GM20431 (cell line): ENCODE results near the gene REEP3.
"Not testable (repeated sequence)": the region's sequence is repeated elsewhere in the genome, so short reads cannot be mapped to it uniquely, and the experiment has no call there.

Source experiments
- in situ Hi-C: fragments of 300-500 bp; cut with MseI, MboI; formaldehyde crosslinking; loops from one replicate; pipeline ENCODE4 v1.15.0; 2020; ENCODE audit warnings: low sequenced_read_pairs; ENCODE audit not compliant: unreplicated experiment

The REEP3 gene

GRCh38 chr10:63646491-63646890, 125.3 kb downstream of the REEP3 start:
- in situ Hi-C loops: no loop called here

GRCh38 chr10:63651864-63652263, 130.7 kb downstream of the REEP3 start:
- in situ Hi-C loops: no loop called here

GRCh38 chr10:63653747-63654146, 132.5 kb downstream of the REEP3 start:
- in situ Hi-C loops: no loop called here

GRCh38 chr10:63657761-63658160, 136.6 kb downstream of the REEP3 start:
- in situ Hi-C loops: no loop called here

GRCh38 chr10:63660941-63661340, 139.7 kb downstream of the REEP3 start:
- in situ Hi-C loops: not testable (repeated sequence)

- in situ Hi-C loops: no loop called here
These were observed 140.1 kb downstream of the REEP3 start for GRCh38 chr10:63661347-63661746.

- in situ Hi-C loops: no loop called here
These were observed 143.2 kb downstream of the REEP3 start for GRCh38 chr10:63664341-63664885.

GRCh38 chr10:63665006-63665580, 143.9 kb downstream of the REEP3 start:
- in situ Hi-C loops: not testable (repeated sequence)

GRCh38 chr10:63665670-63666134, 144.5 kb downstream of the REEP3 start:
- in situ Hi-C loops: no loop called here

GRCh38 chr10:63666836-63667383, 145.7 kb downstream of the REEP3 start:
- in situ Hi-C loops: no loop called here

- in situ Hi-C loops: no loop called here
These were observed 146.6 kb downstream of the REEP3 start for GRCh38 chr10:63667596-63668480.

GRCh38 chr10:63670291-63670898, 149.2 kb downstream of the REEP3 start:
- in situ Hi-C loops: no loop called here

- in situ Hi-C loops: no loop called here
These were observed 150.2 kb downstream of the REEP3 start for GRCh38 chr10:63671317-63671937.

GRCh38 chr10:63672491-63672890, 151.3 kb downstream of the REEP3 start:
- in situ Hi-C loops: no loop called here

- in situ Hi-C loops: no loop called here
These were observed 152.0 kb downstream of the REEP3 start for GRCh38 chr10:63673246-63673645.

- in situ Hi-C loops: no loop called here
These were observed 152.6 kb downstream of the REEP3 start for GRCh38 chr10:63673846-63674245.
